Neural cell (in vitro differentiated cells): Measurements from ENCODE around the gene DCUN1D2. TPM values are rescaled to one million over a fixed set of nuclear protein-coding genes. Genes with fewer than 3 reads are reported as not detected.

ENCODE experiments used
- H2AFZ ChIP-seq: fragments of 200-600, 300-800 bp; sonication (generic), shearing (Covaris generic); 2 replicates; pipeline ENCODE4 v1.6.0; 2014; ENCODE audit warnings: low read depth, mild to moderate bottlenecking, antibody characterized with exemption, low read length, moderate library complexity
- H3F3A ChIP-seq: fragments of 200-600 bp; shearing (Covaris generic); 2 replicates; pipeline ENCODE4 v1.6.1; 2016; ENCODE audit warnings: mild to moderate bottlenecking, moderate library complexity, mixed read lengths, antibody characterized with exemption, low read length; ENCODE audit not compliant: insufficient read depth, poor library complexity, severe bottlenecking
- H3K27ac ChIP-seq: fragments of 200-600, 300-800 bp; sonication (generic), shearing (Covaris generic); 2 replicates; pipeline ENCODE4 v1.5.1; 2014; ENCODE audit warnings: mild to moderate bottlenecking, low read length, moderate library complexity
- H3K27me3 ChIP-seq: fragments of 300-800, 200-600 bp; sonication (generic), shearing (Covaris generic); 2 replicates; pipeline ENCODE4 v1.6.0; 2014; ENCODE audit warnings: mild to moderate bottlenecking, low read depth, low read length, moderate library complexity; ENCODE audit not compliant: insufficient read depth
- H3K36me3 ChIP-seq: fragments of 300-800, 200-600 bp; sonication (generic), shearing (Covaris generic); 2 replicates; pipeline ENCODE4 v1.5.1; 2014; ENCODE audit warnings: mild to moderate bottlenecking, antibody characterized with exemption, low read length, moderate library complexity; ENCODE audit not compliant: insufficient read depth
- H3K4me2 ChIP-seq: fragments of 300-800, 200-600 bp; sonication (generic), shearing (Covaris generic); 2 replicates; pipeline ENCODE4 v1.6.0; 2014; ENCODE audit warnings: mild to moderate bottlenecking, low read length
- H3K4me3 ChIP-seq: fragments of 300-800, 200-600 bp; sonication (generic), shearing (Covaris generic); 2 replicates; pipeline ENCODE4 v1.5.1; 2014; ENCODE audit warnings: mild to moderate bottlenecking, low read length, moderate library complexity
- H3K79me2 ChIP-seq: fragments of 200-600 bp; shearing (Covaris generic); replicated peaks from 2 replicates; pipeline ENCODE4 v1.6.0; 2014; ENCODE audit warnings: mild to moderate bottlenecking, low read length, moderate library complexity; ENCODE audit not compliant: insufficient read depth
- H3K9ac ChIP-seq: fragments of 300-800, 200-600 bp; sonication (generic), shearing (Covaris generic); 2 replicates; pipeline ENCODE4 v1.6.1; 2016; ENCODE audit warnings: mild to moderate bottlenecking, low read length, mixed read lengths
- H3K9me2 ChIP-seq: fragments of 200-600 bp; shearing (Covaris generic); 2 replicates; pipeline ENCODE4 v1.6.1; 2016; ENCODE audit warnings: mild to moderate bottlenecking, low read length, mixed read lengths; ENCODE audit not compliant: insufficient read depth
- H3K9me3 ChIP-seq: fragments of 200-600, 300-800 bp; sonication (generic), shearing (Covaris generic); 2 replicates; pipeline ENCODE4 v1.6.1; 2016; ENCODE audit warnings: mild to moderate bottlenecking, mixed run types, low read length, moderate library complexity, mixed read lengths
- H4K20me1 ChIP-seq: fragments of 200-600 bp; shearing (Covaris generic); 2 replicates; pipeline ENCODE4 v1.6.1; 2016; ENCODE audit warnings: mild to moderate bottlenecking, mixed run types; ENCODE audit not compliant: insufficient read depth
- EP300 ChIP-seq: fragments of 450-650 bp; conservative IDR thresholded peaks from 2 replicates; pipeline ENCODE4 v1.6.1; 2014; ENCODE audit warnings: antibody characterized with exemption, mild to moderate bottlenecking, moderate library complexity; ENCODE audit not compliant: poor library complexity, severe bottlenecking
- EZH2 ChIP-seq: fragments of 200-600, 300-800 bp; shearing (Covaris generic), sonication (generic); IDR thresholded peaks from 2 replicates; pipeline ENCODE4 v1.6.1; 2014; ENCODE audit warnings: antibody characterized with exemption, low read length, borderline replicate concordance, mild to moderate bottlenecking; ENCODE audit not compliant: insufficient read depth, poor library complexity, severe bottlenecking
- MXI1 ChIP-seq: fragments of 450-650 bp; conservative IDR thresholded peaks from 2 replicates; pipeline ENCODE4 v1.6.1; 2014; ENCODE audit warnings: antibody characterized with exemption, mild to moderate bottlenecking; ENCODE audit not compliant: poor library complexity, severe bottlenecking
- POLR2AphosphoS5 ChIP-seq: IDR thresholded peaks from 2 replicates; pipeline ENCODE4 v1.6.1; 2012
- RAD21 ChIP-seq: fragments of 450-650 bp; conservative IDR thresholded peaks from 2 replicates; pipeline ENCODE4 v1.6.1; 2014; ENCODE audit warnings: antibody characterized with exemption, mild to moderate bottlenecking, moderate library complexity
- SMC3 ChIP-seq: fragments of 450-650 bp; conservative IDR thresholded peaks from 2 replicates; pipeline ENCODE4 v1.6.1; 2014; ENCODE audit warnings: antibody characterized with exemption, mild to moderate bottlenecking, moderate library complexity; ENCODE audit not compliant: poor library complexity
- TAF1 ChIP-seq: IDR thresholded peaks from 2 replicates; pipeline ENCODE4 v1.6.1; 2012; ENCODE audit warnings: low read depth
- polyA plus RNA-seq: library from polyadenylated mRNA; depleted of rRNA; stranded (reverse); fragments of >200 nt; gene quantifications from 2 replicates; pipeline ENCODE4 v1.2.3, GENCODE V29; 2014
- TF ChIP-seq, protein P1 (sequence below): fragments of 450-650 bp; IDR thresholded peaks from 2 replicates; pipeline ENCODE4 v1.5.1; 2014; ENCODE audit warnings: antibody characterized with exemption, mild to moderate bottlenecking, moderate library complexity; ENCODE audit not compliant: poor library complexity, severe bottlenecking
- TF ChIP-seq, protein P2 (sequence below): IDR thresholded peaks from 2 replicates; pipeline ENCODE4 v1.6.1; 2012; ENCODE audit warnings: borderline replicate concordance

Gene DCUN1D2
- polyA plus RNA-seq, 1 donor from 2014 or later = 55.9 TPM

GRCh38 chr13:113414335-113414734 lies 76.2 kb downstream of the DCUN1D2 start:
- no peaks in the 10 kb centered on the region for H3K36me3 ChIP-seq
- no peak overlapping the region for H3K4me3 ChIP-seq
- no peaks in the 10 kb centered on the region for H3K9me2 ChIP-seq
- H3K27ac ChIP-seq = no peak overlapping the region
- no peaks in the 10 kb centered on the region for H3K79me2 ChIP-seq
- no peaks in the 10 kb centered on the region for H3F3A ChIP-seq
- H3K9me3 ChIP-seq = no peaks in the 10 kb centered on the region
- TF ChIP-seq EP300 (no peak), MXI1 (no peak), EZH2 (no peak), RAD21 (no peak), POLR2AphosphoS5 (no peak), SMC3 (no peak), TAF1 (no peak)
- TF ChIP-seq, protein P1, sequence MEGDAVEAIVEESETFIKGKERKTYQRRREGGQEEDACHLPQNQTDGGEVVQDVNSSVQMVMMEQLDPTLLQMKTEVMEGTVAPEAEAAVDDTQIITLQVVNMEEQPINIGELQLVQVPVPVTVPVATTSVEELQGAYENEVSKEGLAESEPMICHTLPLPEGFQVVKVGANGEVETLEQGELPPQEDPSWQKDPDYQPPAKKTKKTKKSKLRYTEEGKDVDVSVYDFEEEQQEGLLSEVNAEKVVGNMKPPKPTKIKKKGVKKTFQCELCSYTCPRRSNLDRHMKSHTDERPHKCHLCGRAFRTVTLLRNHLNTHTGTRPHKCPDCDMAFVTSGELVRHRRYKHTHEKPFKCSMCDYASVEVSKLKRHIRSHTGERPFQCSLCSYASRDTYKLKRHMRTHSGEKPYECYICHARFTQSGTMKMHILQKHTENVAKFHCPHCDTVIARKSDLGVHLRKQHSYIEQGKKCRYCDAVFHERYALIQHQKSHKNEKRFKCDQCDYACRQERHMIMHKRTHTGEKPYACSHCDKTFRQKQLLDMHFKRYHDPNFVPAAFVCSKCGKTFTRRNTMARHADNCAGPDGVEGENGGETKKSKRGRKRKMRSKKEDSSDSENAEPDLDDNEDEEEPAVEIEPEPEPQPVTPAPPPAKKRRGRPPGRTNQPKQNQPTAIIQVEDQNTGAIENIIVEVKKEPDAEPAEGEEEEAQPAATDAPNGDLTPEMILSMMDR = no peak
- TF ChIP-seq, protein P2, sequence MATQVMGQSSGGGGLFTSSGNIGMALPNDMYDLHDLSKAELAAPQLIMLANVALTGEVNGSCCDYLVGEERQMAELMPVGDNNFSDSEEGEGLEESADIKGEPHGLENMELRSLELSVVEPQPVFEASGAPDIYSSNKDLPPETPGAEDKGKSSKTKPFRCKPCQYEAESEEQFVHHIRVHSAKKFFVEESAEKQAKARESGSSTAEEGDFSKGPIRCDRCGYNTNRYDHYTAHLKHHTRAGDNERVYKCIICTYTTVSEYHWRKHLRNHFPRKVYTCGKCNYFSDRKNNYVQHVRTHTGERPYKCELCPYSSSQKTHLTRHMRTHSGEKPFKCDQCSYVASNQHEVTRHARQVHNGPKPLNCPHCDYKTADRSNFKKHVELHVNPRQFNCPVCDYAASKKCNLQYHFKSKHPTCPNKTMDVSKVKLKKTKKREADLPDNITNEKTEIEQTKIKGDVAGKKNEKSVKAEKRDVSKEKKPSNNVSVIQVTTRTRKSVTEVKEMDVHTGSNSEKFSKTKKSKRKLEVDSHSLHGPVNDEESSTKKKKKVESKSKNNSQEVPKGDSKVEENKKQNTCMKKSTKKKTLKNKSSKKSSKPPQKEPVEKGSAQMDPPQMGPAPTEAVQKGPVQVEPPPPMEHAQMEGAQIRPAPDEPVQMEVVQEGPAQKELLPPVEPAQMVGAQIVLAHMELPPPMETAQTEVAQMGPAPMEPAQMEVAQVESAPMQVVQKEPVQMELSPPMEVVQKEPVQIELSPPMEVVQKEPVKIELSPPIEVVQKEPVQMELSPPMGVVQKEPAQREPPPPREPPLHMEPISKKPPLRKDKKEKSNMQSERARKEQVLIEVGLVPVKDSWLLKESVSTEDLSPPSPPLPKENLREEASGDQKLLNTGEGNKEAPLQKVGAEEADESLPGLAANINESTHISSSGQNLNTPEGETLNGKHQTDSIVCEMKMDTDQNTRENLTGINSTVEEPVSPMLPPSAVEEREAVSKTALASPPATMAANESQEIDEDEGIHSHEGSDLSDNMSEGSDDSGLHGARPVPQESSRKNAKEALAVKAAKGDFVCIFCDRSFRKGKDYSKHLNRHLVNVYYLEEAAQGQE = no peak
- no peak overlapping the region for H2AFZ ChIP-seq
- no peak overlapping the region for H3K4me2 ChIP-seq
- no peaks in the 10 kb centered on the region for H3K27me3 ChIP-seq
- H4K20me1 ChIP-seq = no peaks in the 10 kb centered on the region
- H3K9ac ChIP-seq = no peak overlapping the region

DNA sequence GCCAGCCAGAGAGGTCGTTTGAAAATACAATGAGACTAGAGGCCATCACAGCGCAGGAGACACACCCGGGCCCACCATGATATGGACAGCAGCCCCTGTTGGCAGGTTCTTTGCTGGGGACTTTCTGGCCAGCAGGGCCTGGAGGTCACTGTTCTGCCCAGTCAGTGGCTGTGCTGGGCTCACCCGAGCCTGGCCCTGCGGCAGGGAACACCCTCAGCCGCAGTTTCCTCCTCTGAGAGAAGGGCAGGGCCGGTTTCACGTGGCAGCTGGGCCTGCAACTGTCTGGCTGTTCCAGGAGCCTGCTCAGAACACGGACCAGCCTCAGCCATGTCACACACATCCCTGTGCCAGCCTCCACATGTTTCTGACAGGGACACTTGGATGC lies 76.6 kb downstream of the DCUN1D2 start:
- H3K79me2 ChIP-seq = no peaks in the 10 kb centered on the region
- TF ChIP-seq, protein P1 = no peak
- no peak for TF ChIP-seq POLR2AphosphoS5
- TF ChIP-seq RAD21 = no peak
- TF ChIP-seq SMC3 = no peak
- no peak for TF ChIP-seq EZH2
- no peak for TF ChIP-seq EP300
- TF ChIP-seq MXI1 = no peak
- TF ChIP-seq, protein P2 = no peak
- no peak for TF ChIP-seq TAF1
- H3K27me3 ChIP-seq = no peaks in the 10 kb centered on the region
- no peak overlapping the region for H3K4me3 ChIP-seq
- no peak overlapping the region for H3K27ac ChIP-seq
- no peak overlapping the region for H2AFZ ChIP-seq
- no peaks in the 10 kb centered on the region for H3F3A ChIP-seq
- H3K9ac ChIP-seq = no peak overlapping the region
- H3K36me3 ChIP-seq = no peaks in the 10 kb centered on the region
- H3K4me2 ChIP-seq = no peak overlapping the region
- H4K20me1 ChIP-seq = no peaks in the 10 kb centered on the region
- H3K9me3 ChIP-seq = no peaks in the 10 kb centered on the region
- no peaks in the 10 kb centered on the region for H3K9me2 ChIP-seq
